GM12878 (cell line): ENCODE data around the gene FBXL17. TPM values are rescaled to one million over a fixed set of nuclear protein-coding genes. Genes with fewer than 3 reads are reported as not detected.

Experiments used
- ATAC-seq: fragments of 200-7000 bp; cut with Tn5 transposase; 3 replicates; pipeline ENCODE4 v1.9.1; 2020; ENCODE audit warnings: mild to moderate bottlenecking, moderate library complexity
- BruUV-seq: library from RNA; stranded (reverse); fragments of 400-500 nt; replicated peaks from 2 replicates; lab custom pipeline; 2021; lab: Mats Ljungman, UMichigan
- CTCF ChIA-PET: fragments of 300-600 bp; sonication (Branson Sonifier 250); formaldehyde crosslinking; extraction: SDS; loops from one replicate; lab custom pipeline; 2021; ENCODE audit warnings: inconsistent platforms; lab: Yijun Ruan, JAX
- POLR2A ChIA-PET: fragments of 350-600 bp; formaldehyde crosslinking; extraction: SDS; loops from one replicate; lab custom pipeline; 2021; ENCODE audit warnings: inconsistent platforms; lab: Charles Lee
- RAD21 ChIA-PET: fragments of 300-600 bp; sonication (Branson Sonifier 250); formaldehyde crosslinking; loops from one replicate; lab custom pipeline; 2023; ENCODE audit warnings: antibody characterized with exemption; ENCODE audit not compliant: unreplicated experiment; lab: Charles Lee
- SMC1A ChIA-PET: fragments of 300-600 bp; sonication (Branson Sonifier 250); formaldehyde crosslinking; loops from one replicate; lab custom pipeline; 2023; ENCODE audit not compliant: unreplicated experiment, uncharacterized antibody; lab: Charles Lee
- DNase-seq: peaks from one replicate; pipeline ENCODE4 v3.0.0-alpha.2; 2011; ENCODE audit warnings: low read depth, low spot score
- FAIRE-seq: peaks from 3 replicates; lab custom pipeline; 2011; peaks lifted over from hg19 to GRCh38; lab: Jason Lieb, UNC
- H2AFZ ChIP-seq: 2 replicates; pipeline ENCODE4 v1.6.0; 2011; ENCODE audit warnings: low read depth, low read length, control low read depth; ENCODE audit not compliant: control insufficient read depth
- H3K27ac ChIP-seq: 2 replicates; pipeline ENCODE4 v1.5.1; 2011; ENCODE audit warnings: control low read depth; ENCODE audit not compliant: control insufficient read depth, insufficient read depth
- H3K27me3 ChIP-seq, 2 experiments: replicated peaks in 1 of 2; 2 replicates each; pipeline versions ENCODE4 v1.6.0 to v1.6.1; 2011; ENCODE audit warnings: low read length in 1 of 2; ENCODE audit not compliant: control insufficient read depth in 2 of 2, insufficient read depth in 2 of 2
- H3K36me3 ChIP-seq, 2 experiments: 2 replicates each; pipeline ENCODE4 v1.5.1; 2011; ENCODE audit warnings: low read length in 1 of 2; ENCODE audit not compliant: control insufficient read depth in 2 of 2, insufficient read depth in 2 of 2
- H3K4me1 ChIP-seq: 2 replicates; pipeline ENCODE4 v1.6.1; 2011; ENCODE audit warnings: mild to moderate bottlenecking, low read length, moderate library complexity, mixed read lengths; ENCODE audit not compliant: control insufficient read depth, insufficient read depth
- H3K4me2 ChIP-seq: 2 replicates; pipeline ENCODE4 v1.6.0; 2011; ENCODE audit warnings: control low read depth; ENCODE audit not compliant: control insufficient read depth, insufficient read depth
- H3K4me3 ChIP-seq: fragments of 200-600 bp; sonication (generic); 2 replicates; pipeline ENCODE4 v1.5.1; 2016
- H3K79me2 ChIP-seq: 2 replicates; pipeline ENCODE4 v1.6.0; 2011; ENCODE audit warnings: low read length; ENCODE audit not compliant: control insufficient read depth, insufficient read depth
- H3K9ac ChIP-seq: 2 replicates; pipeline ENCODE4 v1.8.0; 2011; ENCODE audit warnings: low read length, control low read depth, mixed read lengths; ENCODE audit not compliant: control insufficient read depth, insufficient read depth
- H3K9me3 ChIP-seq: replicated peaks from 3 replicates; pipeline ENCODE4 v1.5.1; 2011; ENCODE audit warnings: mild to moderate bottlenecking, low read length; ENCODE audit not compliant: control insufficient read depth, insufficient read depth
- H4K20me1 ChIP-seq: 2 replicates; pipeline ENCODE4 v1.6.0; 2011; ENCODE audit not compliant: control insufficient read depth, insufficient read depth
- BRCA1 ChIP-seq: IDR thresholded peaks from 2 replicates; pipeline ENCODE4 v1.6.1; 2011; ENCODE audit warnings: low read depth, low read length, improper control_type of control experiment
- EGR1 ChIP-seq, 2 experiments: IDR thresholded peaks; 1 replicate in 1 of 2; 2 replicates in 1 of 2; pipeline ENCODE4 v1.6.1; 2011 to 2012; ENCODE audit warnings: low read depth in 2 of 2, low read length in 2 of 2, borderline replicate concordance in 1 of 2, mild to moderate bottlenecking in 1 of 2, moderate library complexity in 1 of 2
- IKZF2 ChIP-seq, 2 experiments: fragments of 450-650 bp; IDR thresholded peaks; 2 replicates each; pipeline ENCODE4 v1.6.1; 2017; ENCODE audit warnings: mild to moderate bottlenecking in 2 of 2, moderate library complexity in 2 of 2
- IRF4 ChIP-seq: IDR thresholded peaks from 2 replicates; pipeline ENCODE4 v1.6.1; 2011; ENCODE audit warnings: low read depth, low read length
- MEF2B ChIP-seq: fragments of 450-650 bp; IDR thresholded peaks from 2 replicates; pipeline ENCODE4 v1.6.1; 2018; ENCODE audit warnings: mild to moderate bottlenecking, moderate library complexity; ENCODE audit not compliant: partially characterized antibody, poor library complexity, severe bottlenecking
- NRF1 ChIP-seq: conservative IDR thresholded peaks from 2 replicates; pipeline ENCODE4 v1.6.1; 2011; ENCODE audit warnings: mild to moderate bottlenecking, low read depth, low read length, improper control_type of control experiment
- RAD51 ChIP-seq: fragments of 450-650 bp; IDR thresholded peaks from 2 replicates; pipeline ENCODE4 v1.6.1; 2016; ENCODE audit warnings: moderate library complexity, mild to moderate bottlenecking, inconsistent platforms
- RB1 ChIP-seq: fragments of 450-650 bp; formaldehyde crosslinking; IDR thresholded peaks from 2 replicates; pipeline ENCODE4 v1.6.1; 2017; ENCODE audit warnings: mild to moderate bottlenecking, borderline replicate concordance
- RFX5 ChIP-seq: IDR thresholded peaks from 2 replicates; pipeline ENCODE4 v1.6.1; 2011; ENCODE audit warnings: low read depth, low read length, improper control_type of control experiment
- SIX5 ChIP-seq: IDR thresholded peaks from 2 replicates; pipeline ENCODE4 v1.6.1; 2011; ENCODE audit warnings: mild to moderate bottlenecking, low read depth, low read length, moderate library complexity; ENCODE audit not compliant: severe bottlenecking
- SREBF2 ChIP-seq: IDR thresholded peaks from 2 replicates; pipeline ENCODE4 v1.6.1; 2012; ENCODE audit warnings: mild to moderate bottlenecking, low read length
- YBX1 ChIP-seq: fragments of 450-650 bp; IDR thresholded peaks from 2 replicates; pipeline ENCODE4 v1.6.1; 2016; ENCODE audit warnings: antibody characterized with exemption
- ZNF217 ChIP-seq: fragments of 450-650 bp; IDR thresholded peaks from 2 replicates; pipeline ENCODE4 v1.6.1; 2017; ENCODE audit warnings: antibody characterized with exemption, mild to moderate bottlenecking
- ZNF274 ChIP-seq: IDR thresholded peaks from one replicate; pipeline ENCODE4 v1.8.0; 2011; ENCODE audit not compliant: insufficient read length, insufficient read depth
- WGBS: methylation state at CpG from one replicate; pipeline ENCODE4 v1.1.6; 2016; ENCODE audit warnings: low lambda C conversion rate; ENCODE audit not compliant: insufficient replicate concordance, insufficient coverage; ENCODE audit errors: missing lambda C conversion rate; 5-methylcytosine and 5-hydroxymethylcytosine counted together
- in situ Hi-C: fragments of 300-500 bp; cut with MboI; formaldehyde crosslinking; loops from 9 replicates; pipeline ENCODE4 v1.14.3; 2018; ENCODE audit warnings: mixed read lengths
- intact Hi-C: fragments of 100-400 bp; cut with micrococcal nuclease; formaldehyde crosslinking; loops from one replicate; pipeline ENCODE4 v1.14.2; 2022; ENCODE audit not compliant: unreplicated experiment
- polyA plus RNA-seq, 11 experiments: library from polyadenylated mRNA; depleted of rRNA in 4 of 11; unstranded in 6 of 11; stranded (reverse) in 5 of 11; fragments of >200 nt; fragmentation: Nextera tagmentation in 4 of 11; fragmentation: Illumina TruSeq in 1 of 11; extraction: Ambion mirVana in 4 of 11; extraction: Trizol in 1 of 11; gene quantifications; 1 replicate in 1 of 11; 2 replicates in 10 of 11; pipeline versions ENCODE4 v1.2.1 to v1.2.3, GENCODE V29; 2011 to 2016; ENCODE audit warnings: inconsistent platforms in 2 of 11, missing spikeins in 2 of 11, low read depth in 1 of 11
- total RNA-seq, 4 experiments: library from RNA; depleted of rRNA in 3 of 4; stranded (reverse); fragments of >200 nt in 3 of 4; fragmentation: Illumina TruSeq in 1 of 4; extraction: Trizol in 1 of 4; gene quantifications; 2 replicates each; pipeline versions ENCODE4 v1.2.1 to v1.2.3, GENCODE V29; 2013 to 2021
- TF ChIP-seq, protein P1 (sequence below): fragments of 450-650 bp; IDR thresholded peaks from 2 replicates; pipeline ENCODE4 v1.6.1; 2017; ENCODE audit warnings: mild to moderate bottlenecking, moderate library complexity

FBXL17 gene
- total and polyA plus RNA-seq, 10 of the 15 experiments (the other 5 are each of a cell fraction or from before 2014, with no cell fraction given) = 0.88 to 9.0 (median 4.4) TPM

DNA sequence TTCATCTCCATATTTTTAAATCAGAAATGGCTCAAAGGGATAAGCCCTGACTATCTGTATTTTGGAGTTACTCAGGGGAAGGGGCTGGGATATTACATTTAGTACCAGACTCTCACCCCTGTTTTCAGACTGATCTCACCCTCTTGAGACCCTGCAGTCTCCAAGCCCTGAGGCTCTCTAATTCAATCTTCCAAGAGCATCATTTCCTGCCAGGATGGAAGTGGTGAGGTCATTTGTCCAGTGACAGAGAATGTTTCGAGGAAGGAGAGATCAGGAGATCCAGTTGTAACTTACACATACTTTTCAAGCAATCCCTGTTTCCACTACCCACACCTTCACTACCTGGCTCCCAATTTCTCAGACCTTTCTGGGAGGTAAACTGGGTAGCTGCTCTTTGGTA is 415.7 kb downstream of the FBXL17 start:
- ATAC-seq = no peak
- SMC1A ChIA-PET = interaction anchor here (0.8 to 2.8 kb wide), 4 partner anchors 9 to 365 kb away, joined by 3 to 8 read pairs (median 4); no protein-coding TSS in a partner anchor
- no peaks in the 10 kb centered on the region for H3K4me1 ChIP-seq
- RAD21 ChIA-PET = no interaction called here
- DNase-seq = no peak
- H2AFZ ChIP-seq = no peak overlapping the region
- 43% methylated on average over 1 of the region's 1 CpG for WGBS
- H3K9me3 ChIP-seq = no peaks in the 10 kb centered on the region
- no peaks in the 10 kb centered on the region for H3K27me3 ChIP-seq
- H3K27ac ChIP-seq = no peak overlapping the region
- FAIRE-seq = no peak
- no peaks in the 10 kb centered on the region for H3K36me3 ChIP-seq
- H3K4me3 ChIP-seq = no peak overlapping the region
- no peaks in the 10 kb centered on the region for H4K20me1 ChIP-seq
- intact Hi-C loops (no loop called here), in situ Hi-C loops (no loop called here)
- POLR2A ChIA-PET = no interaction called here
- no TSS peak for BruUV-seq
- no peak overlapping the region for H3K4me2 ChIP-seq
- H3K9ac ChIP-seq = no peak overlapping the region
- no peak for TF ChIP-seq ZNF274
- no peak for TF ChIP-seq ZNF217
- TF ChIP-seq RAD51 = no peak
- no peaks in the 10 kb centered on the region for H3K79me2 ChIP-seq
- CTCF ChIA-PET = no interaction called here

DNA sequence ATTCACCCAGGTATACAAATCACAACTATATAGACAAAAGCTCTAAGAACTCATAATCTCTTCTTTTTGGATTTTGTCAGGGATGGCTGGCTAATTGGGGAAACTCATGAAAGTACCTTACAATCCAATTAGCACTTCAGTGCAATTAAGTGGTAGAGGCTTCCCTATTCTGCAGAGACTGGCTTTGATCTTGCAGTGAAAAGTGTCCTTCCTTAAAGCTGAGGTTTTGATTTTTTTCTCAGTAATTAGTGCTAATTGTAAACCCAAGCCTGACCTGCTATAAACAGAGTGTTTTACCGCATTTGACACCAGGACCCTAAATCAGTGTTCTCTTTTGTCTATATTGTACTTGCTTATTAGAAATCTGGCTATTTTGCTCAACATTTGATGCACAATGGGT is 417.2 kb downstream of the FBXL17 start:
- H3K4me1 ChIP-seq = no peaks in the 10 kb centered on the region
- H3K4me3 ChIP-seq = no peak overlapping the region
- H3K27ac ChIP-seq = no peak overlapping the region
- in situ Hi-C loops (no loop called here), intact Hi-C loops (no loop called here)
- no peak for FAIRE-seq
- no peaks in the 10 kb centered on the region for H3K9me3 ChIP-seq
- SMC1A ChIA-PET = interaction anchor here (0.6 to 2.8 kb wide), 9 partner anchors 8 to 151 kb away, joined by 3 to 8 read pairs (median 3); no protein-coding TSS in a partner anchor
- no TSS peak for BruUV-seq
- H3K4me2 ChIP-seq = no peak overlapping the region
- POLR2A ChIA-PET = interaction anchor here (1.0 kb wide), 1 partner anchor 37 kb away, joined by 3 read pairs; no protein-coding TSS in a partner anchor
- H3K79me2 ChIP-seq = no peaks in the 10 kb centered on the region
- no peaks in the 10 kb centered on the region for H4K20me1 ChIP-seq
- CTCF ChIA-PET = interaction anchor here (1.3 kb wide), 1 partner anchor 17 kb away, joined by 4 read pairs; no protein-coding TSS in a partner anchor
- peak; percentile 65 for ATAC-seq
- 88% methylated on average over 1 of the region's 1 CpG for WGBS
- no peak overlapping the region for H3K9ac ChIP-seq
- no peaks in the 10 kb centered on the region for H3K27me3 ChIP-seq
- RAD21 ChIA-PET = no interaction called here
- H2AFZ ChIP-seq = no peak overlapping the region
- H3K36me3 ChIP-seq = no peaks in the 10 kb centered on the region
- peak; percentile 20 for DNase-seq
- TF ChIP-seq YBX1 = no peak
- TF ChIP-seq NRF1 = no peak
- TF ChIP-seq, protein P1, sequence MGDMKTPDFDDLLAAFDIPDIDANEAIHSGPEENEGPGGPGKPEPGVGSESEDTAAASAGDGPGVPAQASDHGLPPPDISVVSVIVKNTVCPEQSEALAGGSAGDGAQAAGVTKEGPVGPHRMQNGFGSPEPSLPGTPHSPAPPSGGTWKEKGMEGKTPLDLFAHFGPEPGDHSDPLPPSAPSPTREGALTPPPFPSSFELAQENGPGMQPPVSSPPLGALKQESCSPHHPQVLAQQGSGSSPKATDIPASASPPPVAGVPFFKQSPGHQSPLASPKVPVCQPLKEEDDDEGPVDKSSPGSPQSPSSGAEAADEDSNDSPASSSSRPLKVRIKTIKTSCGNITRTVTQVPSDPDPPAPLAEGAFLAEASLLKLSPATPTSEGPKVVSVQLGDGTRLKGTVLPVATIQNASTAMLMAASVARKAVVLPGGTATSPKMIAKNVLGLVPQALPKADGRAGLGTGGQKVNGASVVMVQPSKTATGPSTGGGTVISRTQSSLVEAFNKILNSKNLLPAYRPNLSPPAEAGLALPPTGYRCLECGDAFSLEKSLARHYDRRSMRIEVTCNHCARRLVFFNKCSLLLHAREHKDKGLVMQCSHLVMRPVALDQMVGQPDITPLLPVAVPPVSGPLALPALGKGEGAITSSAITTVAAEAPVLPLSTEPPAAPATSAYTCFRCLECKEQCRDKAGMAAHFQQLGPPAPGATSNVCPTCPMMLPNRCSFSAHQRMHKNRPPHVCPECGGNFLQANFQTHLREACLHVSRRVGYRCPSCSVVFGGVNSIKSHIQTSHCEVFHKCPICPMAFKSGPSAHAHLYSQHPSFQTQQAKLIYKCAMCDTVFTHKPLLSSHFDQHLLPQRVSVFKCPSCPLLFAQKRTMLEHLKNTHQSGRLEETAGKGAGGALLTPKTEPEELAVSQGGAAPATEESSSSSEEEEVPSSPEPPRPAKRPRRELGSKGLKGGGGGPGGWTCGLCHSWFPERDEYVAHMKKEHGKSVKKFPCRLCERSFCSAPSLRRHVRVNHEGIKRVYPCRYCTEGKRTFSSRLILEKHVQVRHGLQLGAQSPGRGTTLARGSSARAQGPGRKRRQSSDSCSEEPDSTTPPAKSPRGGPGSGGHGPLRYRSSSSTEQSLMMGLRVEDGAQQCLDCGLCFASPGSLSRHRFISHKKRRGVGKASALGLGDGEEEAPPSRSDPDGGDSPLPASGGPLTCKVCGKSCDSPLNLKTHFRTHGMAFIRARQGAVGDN = no peak
- no peak for TF ChIP-seq SREBF2
- peak; percentile 83 for TF ChIP-seq MEF2B
- TF ChIP-seq RB1 = no peak
- no peak for TF ChIP-seq EGR1 (IDR thresholded peaks at IDR 0.05; ENCODE audit: borderline replicate concordance in 1 of 2, low read depth in 2 of 2, low read length in 2 of 2)
- TF ChIP-seq SIX5 = no peak
- TF ChIP-seq BRCA1 = no peak
- TF ChIP-seq IRF4 = no peak
- TF ChIP-seq IKZF2 (IDR thresholded peaks at IDR 0.05) = peak; percentile 89 to 90
- no peak for TF ChIP-seq RFX5
